ENCODE results near the gene CD2BP2.

CD2BP2 gene

GRCh38 chr16:30378236-30379157 lies 23.4 kb upstream of the CD2BP2 start:
- peak; percentile 99 for DNase-seq (ENCODE audit: low spot score)

GRCh38 chr16:30377812-30378235 lies 22.7 kb upstream of the CD2BP2 start:
- peak; percentile 78 for DNase-seq (ENCODE audit: low spot score)

GRCh38 chr16:30377050-30377811 lies 22.1 kb upstream of the CD2BP2 start:
- DNase-seq (ENCODE audit: low spot score), result no peak

GRCh38 chr16:30376461-30376902 lies 21.4 kb upstream of the CD2BP2 start:
- DNase-seq (ENCODE audit: low spot score), result no peak

GRCh38 chr16:30375864-30376263 lies 20.8 kb upstream of the CD2BP2 start:
- no peak for DNase-seq (ENCODE audit: low spot score)

GRCh38 chr16:30374538-30374937 lies 19.4 kb upstream of the CD2BP2 start, which contains the start of gene MYL11:
Gene MYL11, plus strand, starts transcription at chr16:30374802. Its CDS starts 56 bp downstream, at chr16:30374858.
- no peak for DNase-seq (ENCODE audit: low spot score)

GRCh38 chr16:30372725-30373124 lies 17.6 kb upstream of the CD2BP2 start:
- DNase-seq (ENCODE audit: low spot score), result no peak

GRCh38 chr16:30372038-30372712 lies 17.1 kb upstream of the CD2BP2 start:
- DNase-seq (ENCODE audit: low spot score), result no peak

GRCh38 chr16:30371248-30371816 lies 16.2 kb upstream of the CD2BP2 start:
- no peak for DNase-seq (ENCODE audit: low spot score)

- DNase-seq (ENCODE audit: low spot score), result peak; percentile 98
Observed at GRCh38 chr16:30370456-30371247, 15.5 kb upstream of the CD2BP2 start, which contains the start of gene TBC1D10B. Gene TBC1D10B, minus strand, starts transcription at chr16:30370494. Its CDS starts 311 bp downstream, at chr16:30370183.

GRCh38 chr16:30369938-30370455 lies 14.9 kb upstream of the CD2BP2 start:
- no peak for DNase-seq (ENCODE audit: low spot score)

- no peak for DNase-seq (ENCODE audit: low spot score)
Observed at GRCh38 chr16:30369091-30369937, 14.2 kb upstream of the CD2BP2 start.

GRCh38 chr16:30368792-30369090 lies 13.6 kb upstream of the CD2BP2 start:
- DNase-seq (ENCODE audit: low spot score), result no peak

- no peak for DNase-seq (ENCODE audit: low spot score)
Observed at GRCh38 chr16:30368122-30368791, 13.1 kb upstream of the CD2BP2 start.

- DNase-seq (ENCODE audit: low spot score), result no peak
Observed at GRCh38 chr16:30367349-30368009, 12.4 kb upstream of the CD2BP2 start.

- DNase-seq (ENCODE audit: low spot score), result no peak
Observed at GRCh38 chr16:30366511-30366910, 11.4 kb upstream of the CD2BP2 start.

GRCh38 chr16:30365200-30365599 lies 10.1 kb upstream of the CD2BP2 start:
- DNase-seq (ENCODE audit: low spot score), result no peak

- no peak for DNase-seq (ENCODE audit: low spot score)
Observed at GRCh38 chr16:30361180-30361579, 6.1 kb upstream of the CD2BP2 start.

GRCh38 chr16:30359871-30360170 lies 4.7 kb upstream of the CD2BP2 start:
- no peak for DNase-seq (ENCODE audit: low spot score)
